SK-N-SH (cell line): Measurements from ENCODE around the gene ARGLU1.

Experiments
- CTCF ChIP-seq: fragments of 200-600 bp; sonication (generic); IDR thresholded peaks from 2 replicates; pipeline ENCODE4 v1.6.1; 2017; ENCODE audit warnings: antibody characterized with exemption, mild to moderate bottlenecking, moderate library complexity
- EZH2phosphoT487 ChIP-seq: fragments of 200-600 bp; sonication (generic); IDR thresholded peaks from 2 replicates; pipeline ENCODE4 v1.6.1; 2017; ENCODE audit warnings: low read depth, mixed run types, mild to moderate bottlenecking, antibody characterized with exemption, moderate library complexity, borderline replicate concordance
- SIN3A ChIP-seq: IDR thresholded peaks from 2 replicates; pipeline ENCODE4 v1.6.1; 2012; ENCODE audit warnings: low read depth, mild to moderate bottlenecking, low read length, moderate library complexity, borderline replicate concordance

GRCh38 chr13:106515635-106516254, 52.2 kb downstream of the ARGLU1 start:
- TF ChIP-seq CTCF: no peak
- TF ChIP-seq SIN3A: no peak
- TF ChIP-seq EZH2phosphoT487: no peak
